Adrenal gland (tissue), 5 donors: ENCODE measurements around the gene ZSCAN5A.

Experiments used
- CTCF ChIP-seq, 6 experiments: fragments of 450-650 bp in 4 of 6; fragments of 200-600 bp in 2 of 6; sonication (generic) in 1 of 6; IDR thresholded peaks; 1 replicate in 5 of 6; 2 replicates in 1 of 6; pipeline versions ENCODE4 v1.5.1 to v1.8.0; 2016 to 2021; ENCODE audit warnings: antibody characterized with exemption in 6 of 6, mild to moderate bottlenecking in 2 of 6, moderate library complexity in 1 of 6
- POLR2A ChIP-seq, 2 donors: fragments of 450-650 bp; IDR thresholded peaks; one replicate each; pipeline ENCODE4 v1.6.1; 2017; ENCODE audit warnings: antibody characterized with exemption in 2 of 2, mild to moderate bottlenecking in 2 of 2, moderate library complexity in 1 of 2
- donor health status: DM: no; HTN: no; CAD: no.

- TF ChIP-seq CTCF (IDR thresholded peaks at IDR 0.05) (no peak), POLR2A (IDR thresholded peaks at IDR 0.05) (no peak)
These were observed 124.9 kb downstream of the ZSCAN5A start for GRCh38 chr19:56189785-56190184.
